MM.1S (cell line): ENCODE results near the gene HBS1L.

ENCODE experiments used
- DNase-seq: peaks from one replicate; pipeline ENCODE4 v3.0.0-alpha.2; 2015
- H2AFZ ChIP-seq: fragments of 300-600 bp; sonication (generic); 2 replicates; pipeline ENCODE4 v1.6.0; 2016; ENCODE audit warnings: antibody characterized with exemption, low read length
- H3F3A ChIP-seq: fragments of 300-600 bp; sonication (generic); 2 replicates; pipeline ENCODE4 v1.6.1; 2016; ENCODE audit warnings: mild to moderate bottlenecking, antibody characterized with exemption, low read length, moderate library complexity, mixed read lengths; ENCODE audit not compliant: insufficient read depth
- H3K27ac ChIP-seq: fragments of 300-600 bp; sonication (generic); 2 replicates; pipeline ENCODE4 v1.5.1; 2016; ENCODE audit warnings: mild to moderate bottlenecking, low read length
- H3K27me3 ChIP-seq: fragments of 300-600 bp; sonication (generic); replicated peaks from 2 replicates; pipeline ENCODE4 v1.6.0; 2016; ENCODE audit warnings: low read length; ENCODE audit not compliant: insufficient read depth
- H3K36me3 ChIP-seq: fragments of 300-600 bp; sonication (generic); replicated peaks from 2 replicates; pipeline ENCODE4 v1.6.1; 2016; ENCODE audit warnings: mild to moderate bottlenecking, low read length, mixed read lengths; ENCODE audit not compliant: insufficient read depth
- H3K4me1 ChIP-seq: fragments of 300-600 bp; sonication (generic); 2 replicates; pipeline ENCODE4 v1.6.1; 2016; ENCODE audit warnings: low read length, mixed read lengths
- H3K4me2 ChIP-seq: fragments of 300-600 bp; sonication (generic); 2 replicates; pipeline ENCODE4 v1.6.0; 2016; ENCODE audit warnings: low read depth, low read length
- H3K4me3 ChIP-seq: fragments of 300-600 bp; sonication (generic); 2 replicates; pipeline ENCODE4 v1.5.1; 2016; ENCODE audit warnings: low read length, mixed read lengths
- H3K79me2 ChIP-seq: fragments of 300-600 bp; sonication (generic); 2 replicates; pipeline ENCODE4 v1.6.1; 2016; ENCODE audit warnings: mixed run types, low read length, mixed read lengths
- H3K9ac ChIP-seq: fragments of 300-600 bp; sonication (generic); 2 replicates; pipeline ENCODE4 v1.6.1; 2016; ENCODE audit warnings: low read length, mixed read lengths
- H3K9me2 ChIP-seq: fragments of 300-600 bp; sonication (generic); replicated peaks from 2 replicates; pipeline ENCODE4 v1.6.1; 2016; ENCODE audit warnings: mild to moderate bottlenecking, low read length, mixed read lengths; ENCODE audit not compliant: insufficient read depth
- H3K9me3 ChIP-seq: fragments of 300-600 bp; sonication (generic); replicated peaks from 2 replicates; pipeline ENCODE4 v1.6.1; 2016; ENCODE audit warnings: mild to moderate bottlenecking, low read length, mixed read lengths; ENCODE audit not compliant: insufficient read depth
- H4K20me1 ChIP-seq: fragments of 300-600 bp; sonication (generic); 2 replicates; pipeline ENCODE4 v1.6.1; 2016; ENCODE audit warnings: mild to moderate bottlenecking, low read length, moderate library complexity, mixed read lengths; ENCODE audit not compliant: insufficient read depth
- EZH2 ChIP-seq: fragments of 300-600 bp; sonication (generic); optimal IDR thresholded peaks from 2 replicates; pipeline ENCODE3; 2017; ENCODE audit warnings: low read depth, mild to moderate bottlenecking, antibody characterized with exemption, low read length, mixed read lengths
- EZH2phosphoT487 ChIP-seq: fragments of 300-600 bp; sonication (generic); IDR thresholded peaks from 2 replicates; pipeline ENCODE4 v1.6.1; 2018; ENCODE audit warnings: antibody characterized with exemption, low read length
- TF ChIP-seq, protein P1 (sequence below): fragments of 300-600 bp; sonication (generic); IDR thresholded peaks from 2 replicates; pipeline ENCODE4 v1.5.1; 2016; ENCODE audit warnings: antibody characterized with exemption, low read length, mixed read lengths

The HBS1L gene

DNA sequence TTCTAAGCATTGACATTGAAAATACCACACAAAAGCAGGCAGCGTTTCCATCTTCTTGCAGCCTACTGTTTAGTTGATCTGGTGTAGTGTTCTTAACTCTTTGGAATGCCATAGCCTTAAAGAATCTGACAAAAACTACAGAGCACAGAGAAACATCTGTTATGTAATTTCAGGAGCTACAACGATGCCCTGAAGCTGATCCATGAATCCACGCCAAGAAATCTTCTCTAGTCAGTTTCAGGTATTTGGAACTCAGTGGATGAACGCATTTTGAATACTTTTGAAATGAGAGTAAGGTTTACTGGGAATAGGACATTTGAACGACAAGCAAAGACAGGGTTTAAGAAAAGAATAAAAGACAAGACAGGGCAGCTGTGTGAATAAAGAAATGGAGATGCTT is 122.5 kb downstream of the HBS1L start:
- Histone ChIP-seq H3K4me2 (no peak overlapping the region), H3K36me3 (no peaks in the 10 kb centered on the region), H3F3A (no peaks in the 10 kb centered on the region), H3K27ac (no peak overlapping the region), H3K79me2 (no peaks in the 10 kb centered on the region), H3K9ac (no peak overlapping the region), H3K27me3 (no peaks in the 10 kb centered on the region), H2AFZ (no peak overlapping the region), H3K9me2 (no peaks in the 10 kb centered on the region), H3K9me3 (no peaks in the 10 kb centered on the region), H4K20me1 (no peaks in the 10 kb centered on the region), H3K4me1 (no peaks in the 10 kb centered on the region), H3K4me3 (no peak overlapping the region)
- no peak for DNase-seq
- no peak for TF ChIP-seq EZH2phosphoT487
- TF ChIP-seq, protein P1, sequence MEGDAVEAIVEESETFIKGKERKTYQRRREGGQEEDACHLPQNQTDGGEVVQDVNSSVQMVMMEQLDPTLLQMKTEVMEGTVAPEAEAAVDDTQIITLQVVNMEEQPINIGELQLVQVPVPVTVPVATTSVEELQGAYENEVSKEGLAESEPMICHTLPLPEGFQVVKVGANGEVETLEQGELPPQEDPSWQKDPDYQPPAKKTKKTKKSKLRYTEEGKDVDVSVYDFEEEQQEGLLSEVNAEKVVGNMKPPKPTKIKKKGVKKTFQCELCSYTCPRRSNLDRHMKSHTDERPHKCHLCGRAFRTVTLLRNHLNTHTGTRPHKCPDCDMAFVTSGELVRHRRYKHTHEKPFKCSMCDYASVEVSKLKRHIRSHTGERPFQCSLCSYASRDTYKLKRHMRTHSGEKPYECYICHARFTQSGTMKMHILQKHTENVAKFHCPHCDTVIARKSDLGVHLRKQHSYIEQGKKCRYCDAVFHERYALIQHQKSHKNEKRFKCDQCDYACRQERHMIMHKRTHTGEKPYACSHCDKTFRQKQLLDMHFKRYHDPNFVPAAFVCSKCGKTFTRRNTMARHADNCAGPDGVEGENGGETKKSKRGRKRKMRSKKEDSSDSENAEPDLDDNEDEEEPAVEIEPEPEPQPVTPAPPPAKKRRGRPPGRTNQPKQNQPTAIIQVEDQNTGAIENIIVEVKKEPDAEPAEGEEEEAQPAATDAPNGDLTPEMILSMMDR = no peak
- TF ChIP-seq EZH2 = no peak

DNA sequence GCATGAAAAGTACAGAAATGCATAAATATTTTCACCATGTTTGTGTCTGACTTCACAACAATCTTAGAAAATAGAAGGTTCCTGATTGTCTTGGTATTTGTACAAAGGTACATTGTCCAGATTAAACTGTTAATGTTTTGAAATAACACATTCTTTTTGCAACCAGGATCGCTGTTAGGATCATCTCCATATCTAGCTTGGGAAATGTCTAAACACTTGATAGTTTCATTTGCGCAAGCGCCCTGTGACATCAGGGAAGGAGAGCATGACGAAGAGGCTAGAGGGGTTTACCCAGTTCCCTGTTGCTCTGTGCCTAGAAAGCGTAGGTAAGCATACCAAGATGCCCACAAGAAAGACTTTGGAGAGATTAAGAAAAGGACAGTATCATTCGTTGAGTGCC is 124.2 kb downstream of the HBS1L start:
- Histone ChIP-seq H3K9me3 (no peaks in the 10 kb centered on the region), H3K27me3 (no peaks in the 10 kb centered on the region), H3K9me2 (no peaks in the 10 kb centered on the region), H3K9ac (no peak overlapping the region), H4K20me1 (no peaks in the 10 kb centered on the region), H3K27ac (no peak overlapping the region), H3F3A (no peaks in the 10 kb centered on the region), H3K4me3 (no peak overlapping the region), H3K4me2 (no peak overlapping the region), H3K4me1 (no peaks in the 10 kb centered on the region), H3K36me3 (no peaks in the 10 kb centered on the region), H3K79me2 (no peaks in the 10 kb centered on the region), H2AFZ (no peak overlapping the region)
- TF ChIP-seq EZH2 (no peak), EZH2phosphoT487 (no peak)
- TF ChIP-seq, protein P1 = no peak
- no peak for DNase-seq

DNA sequence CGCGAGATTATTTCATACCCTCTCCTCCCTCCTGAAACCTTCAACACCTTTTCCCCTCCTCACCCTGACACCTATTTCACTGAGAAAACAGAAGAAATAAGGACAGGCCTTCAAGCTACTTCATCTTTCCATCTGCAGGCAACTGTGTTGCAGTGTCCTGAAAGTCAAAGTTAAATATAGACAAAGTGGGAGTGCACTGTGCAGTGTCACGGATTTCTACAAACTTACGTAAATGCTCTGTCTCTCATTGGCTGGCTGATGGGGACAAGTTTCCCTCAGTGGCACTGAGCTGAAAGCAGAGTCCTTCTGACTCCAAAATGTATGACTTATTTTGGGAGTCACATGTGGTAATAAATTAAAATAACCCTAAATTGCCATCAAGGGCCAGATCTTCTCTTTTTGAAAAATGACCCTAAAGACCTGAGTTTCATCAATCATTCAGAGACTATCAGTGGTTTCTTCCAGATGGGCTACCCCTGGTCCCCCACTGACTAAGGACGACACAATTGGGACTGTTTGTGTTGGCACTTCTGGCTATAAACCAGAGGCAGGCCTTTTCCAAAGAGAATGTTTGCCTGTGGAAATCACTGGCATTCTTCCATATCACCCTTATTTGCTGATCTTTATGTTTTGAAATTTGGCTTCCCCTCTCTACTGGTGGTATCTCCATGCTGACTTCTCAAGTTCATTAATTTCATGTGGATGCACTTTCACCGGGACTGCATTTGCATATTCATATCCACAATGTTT is 126.3 kb downstream of the HBS1L start:
- Histone ChIP-seq H3F3A (no peaks in the 10 kb centered on the region), H3K4me3 (no peak overlapping the region), H3K27me3 (no peaks in the 10 kb centered on the region), H4K20me1 (no peaks in the 10 kb centered on the region), H3K9me2 (no peaks in the 10 kb centered on the region), H3K4me1 (no peaks in the 10 kb centered on the region), H3K27ac (no peak overlapping the region), H3K9ac (no peak overlapping the region), H3K79me2 (no peaks in the 10 kb centered on the region), H3K36me3 (no peaks in the 10 kb centered on the region), H3K4me2 (no peak overlapping the region), H3K9me3 (no peaks in the 10 kb centered on the region), H2AFZ (no peak overlapping the region)
- TF ChIP-seq EZH2phosphoT487 = no peak
- TF ChIP-seq EZH2 = no peak
- TF ChIP-seq, protein P1 = no peak
- DNase-seq = no peak
